Measurements from ENCODE around the gene OR2D2. TPM values are rescaled to one million over a fixed set of nuclear protein-coding genes. Genes with fewer than 3 reads are reported as not detected.
"Not testable (repeated sequence)": the region's sequence is repeated elsewhere in the genome, so short reads cannot be mapped to it uniquely, and the experiment has no call there.

The OR2D2 gene
- total RNA-seq, 1 donor from 2014 or later: 0.44 TPM

DNA sequence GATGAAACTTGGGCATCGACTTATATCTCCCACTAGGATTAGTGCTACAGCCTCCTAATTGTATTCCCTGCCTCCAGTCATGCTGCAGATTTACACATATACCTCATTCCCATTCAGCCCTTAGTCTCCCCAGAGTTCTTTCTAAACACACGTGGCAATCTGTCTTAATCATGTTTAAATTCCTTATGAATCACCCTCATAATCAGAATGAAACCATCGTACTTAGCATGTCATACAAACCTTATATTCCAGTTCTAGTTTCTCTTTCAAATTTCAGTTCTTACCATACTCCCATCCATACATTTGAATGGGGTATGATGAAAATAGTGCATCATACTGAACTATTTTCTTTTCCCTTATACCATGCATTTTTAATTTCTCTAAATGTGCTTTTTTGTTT, 35.4 kb downstream of the OR2D2 start:
- TF ChIP-seq CTCF (conservative IDR thresholded peaks at IDR 0.05): no peak
- H3K36me3 Mint-ChIP-seq (ENCODE audit: low read depth): peaks cover 8% of the 10 kb centered on the region
- no peaks in the 10 kb centered on the region for H3K4me1 Mint-ChIP-seq
- peaks cover 16% of the 10 kb centered on the region for H3K9me3 Mint-ChIP-seq
- H3K4me3 Mint-ChIP-seq: no peak overlapping the region
- H3K27ac Mint-ChIP-seq (ENCODE audit: unreplicated experiment): no peak overlapping the region
- DNase-seq (ENCODE audit: low read depth, low spot score): no peak
- no peaks in the 10 kb centered on the region for H3K27me3 Mint-ChIP-seq (ENCODE audit: low read depth)

- Mint-ChIP-seq H3K27me3 (ENCODE audit: low read depth) (no peaks in the 10 kb centered on the region), H3K9me3 (peaks cover 15% of the 10 kb centered on the region), H3K4me3 (no peak overlapping the region), H3K36me3 (ENCODE audit: low read depth) (peaks cover 13% of the 10 kb centered on the region), H3K4me1 (no peaks in the 10 kb centered on the region), H3K27ac (ENCODE audit: unreplicated experiment) (no peak overlapping the region)
- TF ChIP-seq CTCF (conservative IDR thresholded peaks at IDR 0.05): no peak
- no peak for DNase-seq (ENCODE audit: low read depth, low spot score)
These were observed 36.2 kb downstream of the OR2D2 start for GRCh38 chr11:6855971-6856541.

DNA sequence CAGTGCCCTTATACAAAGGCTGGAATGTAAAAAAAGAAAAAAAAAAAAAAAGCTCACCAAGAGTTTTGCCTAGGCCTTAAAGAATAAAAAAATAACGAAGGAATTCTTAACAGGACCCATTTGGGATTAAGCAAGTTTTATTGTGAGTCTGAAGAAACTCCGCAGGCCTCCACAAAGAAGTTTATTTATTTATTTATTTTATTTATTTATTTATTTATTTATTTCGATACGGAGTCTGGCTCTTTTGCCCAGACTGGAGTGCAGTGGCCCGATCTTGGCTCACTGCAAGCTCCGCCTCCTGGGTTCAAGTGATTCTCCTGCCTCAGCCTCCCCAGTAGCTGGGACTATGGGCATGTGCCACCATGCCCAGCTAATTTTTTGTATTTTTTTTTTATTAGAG, 37.5 kb downstream of the OR2D2 start:
- Mint-ChIP-seq H3K36me3 (ENCODE audit: low read depth) (peaks cover 19% of the 10 kb centered on the region), H3K9me3 (peaks cover 13% of the 10 kb centered on the region)
- not testable (repeated sequence) for H3K27me3 Mint-ChIP-seq (ENCODE audit: low read depth); H3K4me1 Mint-ChIP-seq; H3K27ac Mint-ChIP-seq (ENCODE audit: unreplicated experiment); DNase-seq (ENCODE audit: low read depth, low spot score); H3K4me3 Mint-ChIP-seq

DNA sequence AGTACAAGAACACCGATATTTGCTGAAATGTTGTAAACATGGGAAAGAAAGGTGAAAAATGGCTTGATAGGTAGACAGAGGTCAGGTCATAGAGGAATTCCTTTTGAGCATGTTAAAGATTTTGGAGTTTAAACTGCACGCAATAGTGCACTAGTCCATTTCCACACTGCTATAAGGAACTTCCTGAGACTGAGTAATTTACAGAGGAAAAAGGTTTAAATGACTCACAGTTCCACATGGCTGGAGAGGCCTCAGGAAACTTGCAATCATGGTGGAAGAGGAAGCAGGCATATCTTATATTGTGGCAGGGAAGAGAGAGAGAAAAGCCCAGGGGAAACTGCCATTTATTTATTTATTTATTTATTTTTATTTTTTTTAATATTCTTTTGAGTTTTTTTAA, 41.8 kb downstream of the OR2D2 start:
- Mint-ChIP-seq H3K36me3 (ENCODE audit: low read depth) (peaks cover 14% of the 10 kb centered on the region), H3K27me3 (ENCODE audit: low read depth) (no peaks in the 10 kb centered on the region), H3K4me1 (no peaks in the 10 kb centered on the region), H3K4me3 (no peak overlapping the region), H3K27ac (ENCODE audit: unreplicated experiment) (no peak overlapping the region), H3K9me3 (peaks cover 21% of the 10 kb centered on the region)
- DNase-seq (ENCODE audit: low read depth, low spot score): no peak
- TF ChIP-seq CTCF (conservative IDR thresholded peaks at IDR 0.05): no peak

GRCh38 chr11:6845383-6845782, 46.9 kb downstream of the OR2D2 start, which contains the start of gene OR10A5:
TSS of gene OR10A5 (plus strand) at chr11:6845683. CDS start at chr11:6845683, 0 bp downstream.
- H3K4me1 Mint-ChIP-seq: peaks cover 13% of the 10 kb centered on the region
- no peak within 1 kb of the TSS for H3K4me3 Mint-ChIP-seq
- peaks cover 18% of the 10 kb centered on the region for H3K9me3 Mint-ChIP-seq
- peak within 1 kb of the TSS; percentile 8 for H3K27ac Mint-ChIP-seq (ENCODE audit: unreplicated experiment)
- no peak for TF ChIP-seq CTCF (conservative IDR thresholded peaks at IDR 0.05)
- peaks cover 9% of the 10 kb centered on the region for H3K36me3 Mint-ChIP-seq (ENCODE audit: low read depth)
- DNase-seq (ENCODE audit: low read depth, low spot score): no peak
- no peaks in the 10 kb centered on the region for H3K27me3 Mint-ChIP-seq (ENCODE audit: low read depth)

DNA sequence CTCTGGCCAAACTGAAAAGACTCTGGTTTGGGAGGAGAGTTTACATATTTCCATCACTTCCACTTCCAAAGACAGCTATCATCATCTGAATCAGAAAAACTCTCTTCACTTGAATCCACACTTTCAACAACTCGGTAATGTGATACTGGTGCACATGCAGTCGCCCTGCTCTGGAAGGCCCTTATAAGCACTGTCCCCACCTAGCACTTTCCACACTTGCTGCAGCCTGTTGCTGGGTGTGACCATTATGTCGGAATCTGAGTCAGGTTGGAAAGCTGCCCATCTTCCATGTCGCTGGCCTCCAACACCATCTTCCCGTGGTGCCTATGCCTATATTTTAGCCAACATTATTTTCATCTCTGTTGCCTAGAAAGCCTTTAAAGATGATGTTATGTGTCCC, 47.9 kb downstream of the OR2D2 start:
- peaks cover 16% of the 10 kb centered on the region for H3K9me3 Mint-ChIP-seq
- H3K27me3 Mint-ChIP-seq (ENCODE audit: low read depth): no peaks in the 10 kb centered on the region
- H3K27ac Mint-ChIP-seq (ENCODE audit: unreplicated experiment): no peak overlapping the region
- DNase-seq (ENCODE audit: low read depth, low spot score): no peak
- peaks cover 6% of the 10 kb centered on the region for H3K36me3 Mint-ChIP-seq (ENCODE audit: low read depth)
- H3K4me3 Mint-ChIP-seq: no peak overlapping the region
- H3K4me1 Mint-ChIP-seq: peaks cover 13% of the 10 kb centered on the region
- no peak for TF ChIP-seq CTCF (conservative IDR thresholded peaks at IDR 0.05)
